HG02610 (cell line): ENCODE measurements around the gene RAB8A.
"Not testable (repeated sequence)": the region's sequence is repeated elsewhere in the genome, so short reads cannot be mapped to it uniquely, and the experiment has no call there.

Source experiments
- ATAC-seq: cut with Tn5 transposase; IDR thresholded peaks from one replicate; pipeline ENCODE4 v1.9.1; 2021; ENCODE audit warnings: mild to moderate bottlenecking, moderate library complexity; ENCODE audit not compliant: unreplicated experiment

The RAB8A gene

GRCh38 chr19:16167055-16167454 lies 55.4 kb downstream of the RAB8A start:
- no peak for ATAC-seq

- no peak for ATAC-seq
Observed at GRCh38 chr19:16168465-16169081, 56.9 kb downstream of the RAB8A start.

DNA sequence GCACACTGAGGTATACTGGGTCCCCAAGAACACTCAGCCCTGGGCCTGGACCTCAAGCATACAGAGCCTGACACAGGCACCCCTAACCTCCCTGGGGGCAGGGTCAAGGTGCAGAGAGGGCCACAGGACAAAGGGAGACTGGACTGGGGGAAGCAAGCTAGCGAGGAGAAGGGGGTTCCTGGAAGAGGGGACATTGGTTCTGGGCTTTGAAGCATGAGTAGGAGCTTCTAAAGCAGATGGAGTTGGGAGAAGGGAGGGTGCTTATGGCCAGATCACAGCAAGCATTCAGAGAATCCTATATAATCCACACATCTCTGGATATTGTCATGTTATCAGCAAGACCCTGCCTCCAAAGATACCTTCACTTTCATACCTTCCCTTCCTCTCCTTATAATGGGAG lies 58.4 kb downstream of the RAB8A start:
- no peak for ATAC-seq

DNA sequence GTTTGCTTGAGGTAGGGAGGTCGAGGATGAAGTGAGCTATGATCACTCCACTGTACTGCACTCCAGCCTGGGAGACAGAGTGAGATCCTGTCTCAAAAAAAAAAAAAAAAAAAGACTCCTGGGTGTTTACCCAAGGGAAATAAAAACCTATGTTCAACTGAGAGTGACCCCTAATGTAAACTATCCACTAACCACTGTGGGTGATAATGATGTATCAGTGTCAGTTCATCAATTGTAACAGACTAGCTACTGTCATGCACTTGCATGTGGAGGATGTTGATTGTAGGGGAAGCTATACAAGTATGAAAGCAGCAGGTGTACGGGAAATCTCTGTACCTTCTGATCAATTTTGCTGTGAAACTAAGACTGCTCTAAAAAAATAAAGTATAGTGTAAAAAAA lies 64.3 kb downstream of the RAB8A start:
- ATAC-seq: no peak

GRCh38 chr19:16178866-16179265 lies 67.2 kb downstream of the RAB8A start:
- not testable (repeated sequence) for ATAC-seq

DNA sequence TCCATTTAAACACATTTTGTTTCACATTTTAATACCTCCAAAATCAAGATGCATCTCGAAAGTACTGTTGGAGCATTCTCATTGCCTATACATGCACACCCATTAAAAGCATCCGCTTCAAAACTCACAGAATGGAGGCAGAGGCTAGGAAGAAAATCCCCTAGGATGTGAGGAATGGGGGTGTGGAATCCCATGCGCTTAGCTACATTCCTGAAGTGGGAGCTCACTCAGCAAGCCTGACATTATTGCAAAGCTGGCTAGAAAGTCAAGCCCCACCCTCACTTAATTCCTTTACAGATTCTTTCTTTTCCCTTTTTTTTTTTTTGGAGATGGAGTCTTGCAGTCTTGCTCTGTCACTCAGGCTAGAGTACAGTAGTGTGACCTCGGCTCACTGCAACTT lies 68.9 kb downstream of the RAB8A start:
- no peak for ATAC-seq
